Activated naive CD4-positive, alpha-beta T cell treated with anti-CD3 and anti-CD28 coated beads, Interleukin-2, amount 50 U/mL, for 72 hours (primary cell): Measurements from ENCODE around the gene BTRC. TPM values are rescaled to one million over a fixed set of nuclear protein-coding genes. Genes with fewer than 3 reads are reported as not detected.

ENCODE experiments used
- ATAC-seq, 2 donors: fragments of 150-1000 bp; cut with Tn5 transposase; 2 replicates each; pipeline ENCODE4 v1.10.0; 2021; ENCODE audit warnings: mild to moderate bottlenecking in 2 of 2, moderate library complexity in 2 of 2
- DNase-seq, 2 donors: peaks; one replicate each; pipeline ENCODE4 v3.0.0; 2021 to 2022; ENCODE audit warnings: low spot score in 2 of 2
- H3K27ac Mint-ChIP-seq, 2 donors: one replicate each; pipeline ENCODE4 v1.8.0; 2022; ENCODE audit warnings: mild to moderate bottlenecking in 2 of 2, mixed read lengths in 2 of 2
- H3K36me3 Mint-ChIP-seq, 2 donors: one replicate each; pipeline ENCODE4 v1.8.0; 2022; ENCODE audit warnings: mixed read lengths in 2 of 2
- H3K9me3 Mint-ChIP-seq, 2 donors: one replicate each; pipeline ENCODE4 v1.8.0; 2022; ENCODE audit warnings: mixed read lengths in 2 of 2
- total RNA-seq, 2 donors: library from RNA; stranded (reverse); gene quantifications; one replicate each; pipeline ENCODE4 v1.2.3, GENCODE V29; 2022

Gene BTRC
- total RNA-seq, 2 donors from 2014 or later: 12.0 to 20.9 TPM

- Mint-ChIP-seq H3K36me3 (peaks cover 0 to 7% of the 10 kb centered on the region in 2 donors), H3K9me3 (no peaks in the 10 kb centered on the region), H3K27ac (no peak overlapping the region)
- no peak for DNase-seq
- no peak for ATAC-seq
Observed at GRCh38 chr10:101481256-101481655, 127.3 kb downstream of the BTRC start.

- DNase-seq (no peak), ATAC-seq (no peak)
- Mint-ChIP-seq H3K36me3 (peaks cover 0 to 7% of the 10 kb centered on the region in 2 donors), H3K27ac (no peak overlapping the region), H3K9me3 (no peaks in the 10 kb centered on the region)
Observed at GRCh38 chr10:101482568-101482967, 128.6 kb downstream of the BTRC start.

GRCh38 chr10:101484175-101484745 is 130.3 kb downstream of the BTRC start:
- Mint-ChIP-seq H3K9me3 (no peaks in the 10 kb centered on the region), H3K27ac (no peak overlapping the region), H3K36me3 (peaks cover 0 to 7% of the 10 kb centered on the region in 2 donors)
- no peak for DNase-seq
- no peak for ATAC-seq

GRCh38 chr10:101485207-101485606 is 131.2 kb downstream of the BTRC start:
- Mint-ChIP-seq H3K36me3 (peaks cover 0 to 7% of the 10 kb centered on the region in 2 donors), H3K27ac (no peak overlapping the region)
- ATAC-seq: no peak

GRCh38 chr10:101485681-101486554 is 132.0 kb downstream of the BTRC start:
- Mint-ChIP-seq H3K9me3 (no peaks in the 10 kb centered on the region), H3K27ac (no peak overlapping the region), H3K36me3 (peaks cover 0 to 7% of the 10 kb centered on the region in 2 donors)
- DNase-seq: no peak
- ATAC-seq: no peak

More at GRCh38 chr10:101485207-101485606, 131.2 kb downstream of the BTRC start:
- no peaks in the 10 kb centered on the region for H3K9me3 Mint-ChIP-seq
- no peak for DNase-seq

GRCh38 chr10:101487399-101487798 is 133.4 kb downstream of the BTRC start:
- H3K27ac Mint-ChIP-seq: no peak overlapping the region
- DNase-seq: no peak
- no peak for ATAC-seq
- H3K36me3 Mint-ChIP-seq: no peaks in the 10 kb centered on the region
- H3K9me3 Mint-ChIP-seq: no peaks in the 10 kb centered on the region

- ATAC-seq (no peak), DNase-seq (no peak)
- Mint-ChIP-seq H3K27ac (no peak overlapping the region), H3K36me3 (no peaks in the 10 kb centered on the region), H3K9me3 (no peaks in the 10 kb centered on the region)
Observed at GRCh38 chr10:101489355-101489754, 135.4 kb downstream of the BTRC start.

GRCh38 chr10:101490026-101490425 is 136.1 kb downstream of the BTRC start:
- H3K9me3 Mint-ChIP-seq: no peaks in the 10 kb centered on the region

GRCh38 chr10:101492205-101492604 is 138.2 kb downstream of the BTRC start:
- H3K36me3 Mint-ChIP-seq: no peaks in the 10 kb centered on the region
- no peak overlapping the region for H3K27ac Mint-ChIP-seq
- no peak for DNase-seq
- H3K9me3 Mint-ChIP-seq: no peaks in the 10 kb centered on the region
- no peak for ATAC-seq

More at GRCh38 chr10:101490026-101490425, 136.1 kb downstream of the BTRC start:
- Mint-ChIP-seq H3K27ac (no peak overlapping the region), H3K36me3 (no peaks in the 10 kb centered on the region)
- DNase-seq (no peak), ATAC-seq (no peak)

GRCh38 chr10:101492814-101493213 is 138.8 kb downstream of the BTRC start:
- DNase-seq (no peak), ATAC-seq (no peak)
- Mint-ChIP-seq H3K9me3 (no peaks in the 10 kb centered on the region), H3K36me3 (no peaks in the 10 kb centered on the region), H3K27ac (no peak overlapping the region)

- no peaks in the 10 kb centered on the region for H3K9me3 Mint-ChIP-seq
- no peaks in the 10 kb centered on the region for H3K36me3 Mint-ChIP-seq
- DNase-seq (no peak), ATAC-seq (no peak)
- H3K27ac Mint-ChIP-seq: no peak overlapping the region
Observed at GRCh38 chr10:101493249-101493648, 139.3 kb downstream of the BTRC start.

- DNase-seq (no peak), ATAC-seq (no peak)
- no peaks in the 10 kb centered on the region for H3K9me3 Mint-ChIP-seq
- no peaks in the 10 kb centered on the region for H3K36me3 Mint-ChIP-seq
- H3K27ac Mint-ChIP-seq: no peak overlapping the region
Observed at GRCh38 chr10:101493782-101494281, 139.9 kb downstream of the BTRC start.

- Mint-ChIP-seq H3K36me3 (no peaks in the 10 kb centered on the region), H3K9me3 (no peaks in the 10 kb centered on the region)
- ATAC-seq: no peak
Observed at GRCh38 chr10:101494650-101495049, 140.7 kb downstream of the BTRC start.

GRCh38 chr10:101495324-101495925 is 141.5 kb downstream of the BTRC start:
- H3K9me3 Mint-ChIP-seq: no peaks in the 10 kb centered on the region
- no peak for ATAC-seq
- DNase-seq: no peak
- H3K27ac Mint-ChIP-seq: no peak overlapping the region
- H3K36me3 Mint-ChIP-seq: no peaks in the 10 kb centered on the region

More at GRCh38 chr10:101494650-101495049, 140.7 kb downstream of the BTRC start:
- DNase-seq: no peak
- H3K27ac Mint-ChIP-seq: no peak overlapping the region

GRCh38 chr10:101504438-101504837 is 150.5 kb downstream of the BTRC start:
- no peak overlapping the region for H3K27ac Mint-ChIP-seq
- ATAC-seq (no peak), DNase-seq (no peak)
- no peaks in the 10 kb centered on the region for H3K36me3 Mint-ChIP-seq
- H3K9me3 Mint-ChIP-seq: no peaks in the 10 kb centered on the region

GRCh38 chr10:101506829-101507661 is 153.1 kb downstream of the BTRC start:
- H3K36me3 Mint-ChIP-seq: no peaks in the 10 kb centered on the region
- H3K27ac Mint-ChIP-seq: no peak overlapping the region
- H3K9me3 Mint-ChIP-seq: no peaks in the 10 kb centered on the region
- ATAC-seq (no peak), DNase-seq (no peak)
